Stimulated activated CD4-positive, alpha-beta T cell treated with anti-CD3 and anti-CD28 coated beads, Interleukin-12 subunit alpha, Interleukin-12 subunit beta, amount 100 ng/mL, for 4 hours (primary cell): Measurements from ENCODE around the gene MRTFA.
"Not testable (repeated sequence)": the region's sequence is repeated elsewhere in the genome, so short reads cannot be mapped to it uniquely, and the experiment has no call there.

ENCODE experiments used
- DNase-seq: peaks from one replicate; pipeline ENCODE4 v3.0.0-alpha.2; 2020

Gene MRTFA

GRCh38 chr22:40625794-40626193 is 10.7 kb downstream of the MRTFA start:
- DNase-seq: not testable (repeated sequence)

GRCh38 chr22:40625281-40625680 is 11.2 kb downstream of the MRTFA start:
- not testable (repeated sequence) for DNase-seq

- no peak for DNase-seq
These were observed 11.7 kb downstream of the MRTFA start for GRCh38 chr22:40624770-40625169.

- DNase-seq: no peak
These were observed 15.0 kb downstream of the MRTFA start for GRCh38 chr22:40621309-40622151.

GRCh38 chr22:40620464-40621046 is 16.0 kb downstream of the MRTFA start:
- DNase-seq: no peak

- DNase-seq: no peak
These were observed 18.1 kb downstream of the MRTFA start for GRCh38 chr22:40618400-40618799.

- no peak for DNase-seq
These were observed 19.9 kb downstream of the MRTFA start for GRCh38 chr22:40616578-40616977.

- no peak for DNase-seq
These were observed 23.5 kb downstream of the MRTFA start for GRCh38 chr22:40613067-40613466.

- no peak for DNase-seq
These were observed 24.2 kb downstream of the MRTFA start for GRCh38 chr22:40612291-40612751.

- no peak for DNase-seq
These were observed 24.9 kb downstream of the MRTFA start for GRCh38 chr22:40611606-40612005.

- DNase-seq: no peak
These were observed 26.1 kb downstream of the MRTFA start for GRCh38 chr22:40610329-40610850.

- no peak for DNase-seq
These were observed 27.3 kb downstream of the MRTFA start for GRCh38 chr22:40609216-40609615.

- DNase-seq: no peak
These were observed 29.0 kb downstream of the MRTFA start for GRCh38 chr22:40607506-40607905.

GRCh38 chr22:40606306-40606705 is 30.2 kb downstream of the MRTFA start:
- no peak for DNase-seq

GRCh38 chr22:40605761-40606160 is 30.8 kb downstream of the MRTFA start:
- no peak for DNase-seq

GRCh38 chr22:40603088-40603605 is 33.4 kb downstream of the MRTFA start:
- DNase-seq: no peak

- no peak for DNase-seq
These were observed 34.3 kb downstream of the MRTFA start for GRCh38 chr22:40602231-40602630.

GRCh38 chr22:40599731-40600130 is 36.8 kb downstream of the MRTFA start:
- DNase-seq: no peak

GRCh38 chr22:40598712-40599111 is 37.8 kb downstream of the MRTFA start:
- DNase-seq: not testable (repeated sequence)

GRCh38 chr22:40597526-40598430 is 38.7 kb downstream of the MRTFA start:
- no peak for DNase-seq

- DNase-seq: no peak
These were observed 40.9 kb downstream of the MRTFA start for GRCh38 chr22:40595497-40596234.

GRCh38 chr22:40594924-40595323 is 41.6 kb downstream of the MRTFA start:
- DNase-seq: no peak
